HepG2 (cell line): ENCODE data around the gene TPST1. TPM values are rescaled to one million over a fixed set of nuclear protein-coding genes. Genes with fewer than 3 reads are reported as not detected.

ENCODE experiments used
- ATAC-seq: fragments of 200-7000 bp; cut with Tn5 transposase; 3 replicates; pipeline ENCODE4 v1.9.1; 2020; ENCODE audit warnings: mild to moderate bottlenecking, moderate library complexity
- BruUV-seq: library from RNA; stranded (reverse); fragments of 400-500 nt; replicated peaks from 2 replicates; lab custom pipeline; 2021; lab: Mats Ljungman, UMichigan
- CTCF ChIA-PET: fragments of 300-600 bp; formaldehyde crosslinking; extraction: SDS; loops from one replicate; lab custom pipeline; 2021; ENCODE audit warnings: low total read pairs, inconsistent platforms, low intra/inter-chr PET ratio; lab: Yijun Ruan, JAX
- POLR2A ChIA-PET: fragments of 350-600 bp; sonication (Branson Sonifier 250); formaldehyde crosslinking; loops from one replicate; lab custom pipeline; 2020; ENCODE audit warnings: antibody characterized with exemption, inconsistent platforms; lab: Yijun Ruan, JAX
- DNase-seq: peaks from one replicate; pipeline ENCODE4 v3.0.0-alpha.2; 2015; ENCODE audit warnings: low spot score
- FAIRE-seq: peaks from 3 replicates; lab custom pipeline; 2011; peaks lifted over from hg19 to GRCh38; lab: Jason Lieb, UNC
- H2AFZ ChIP-seq: one replicate; pipeline ENCODE4 v1.6.1; 2011; ENCODE audit warnings: low read length, inconsistent platforms
- H3K27ac ChIP-seq: fragments of 300-600 bp; 3 replicates; pipeline ENCODE4 v1.8.0; 2011; ENCODE audit warnings: mixed run types, mild to moderate bottlenecking, mixed read lengths, low read length, inconsistent platforms; ENCODE audit not compliant: insufficient read depth; ENCODE audit errors: extremely low read length
- H3K27me3 ChIP-seq, 2 experiments: fragments of 200-600 bp in 1 of 2; 2 replicates in 1 of 2; 3 replicates in 1 of 2; pipeline versions ENCODE4 v1.6.0 to v1.8.0; 2011; ENCODE audit warnings: low read length in 2 of 2, mild to moderate bottlenecking in 2 of 2, moderate library complexity in 2 of 2, inconsistent platforms in 1 of 2; ENCODE audit not compliant: insufficient read depth in 2 of 2, control insufficient read depth in 1 of 2
- H3K36me3 ChIP-seq, 2 experiments: fragments of 200-600 bp in 1 of 2; replicated peaks in 1 of 2; 2 replicates in 1 of 2; 3 replicates in 1 of 2; pipeline versions ENCODE4 v1.5.1 to v1.8.0; 2011; ENCODE audit warnings: low read length in 2 of 2, inconsistent platforms in 1 of 2; ENCODE audit not compliant: insufficient read depth in 2 of 2, control insufficient read depth in 1 of 2
- H3K4me1 ChIP-seq: 2 replicates; pipeline ENCODE4 v1.5.1; 2012; ENCODE audit warnings: low read length, inconsistent platforms; ENCODE audit not compliant: insufficient read depth
- H3K4me2 ChIP-seq: 2 replicates; pipeline ENCODE4 v1.6.0; 2011; ENCODE audit warnings: low read depth, low read length, inconsistent platforms
- H3K4me3 ChIP-seq, 3 experiments: fragments of 200-600 bp in 1 of 3; sonication (generic), shearing (Covaris generic) in 1 of 3; replicated peaks in 1 of 3; 2 replicates each; pipeline ENCODE4 v1.5.1; 2011 to 2016; ENCODE audit warnings: low read length in 3 of 3, inconsistent platforms in 2 of 3, low read depth in 2 of 3, mild to moderate bottlenecking in 2 of 3, control low read depth in 1 of 3, mixed read lengths in 1 of 3; ENCODE audit not compliant: insufficient read depth in 1 of 3
- H3K79me2 ChIP-seq: one replicate; pipeline ENCODE4 v1.6.1; 2011; ENCODE audit warnings: low read length, inconsistent platforms; ENCODE audit not compliant: insufficient read depth
- H3K9ac ChIP-seq: 2 replicates; pipeline ENCODE4 v1.6.0; 2011; ENCODE audit warnings: mild to moderate bottlenecking, low read depth, low read length, inconsistent platforms; ENCODE audit not compliant: insufficient read depth
- H3K9me3 ChIP-seq: 2 replicates; pipeline ENCODE4 v1.5.1; 2012; ENCODE audit warnings: mild to moderate bottlenecking, low read length
- H4K20me1 ChIP-seq: 2 replicates; pipeline ENCODE4 v1.6.0; 2011; ENCODE audit warnings: inconsistent platforms, mild to moderate bottlenecking, low read length, moderate library complexity; ENCODE audit not compliant: insufficient read depth
- ATF1 ChIP-seq: IDR thresholded peaks from 2 replicates; pipeline ENCODE4 v1.6.1; 2016; ENCODE audit warnings: mild to moderate bottlenecking, control low read depth
- FOXO4 ChIP-seq: sonication (generic); formaldehyde crosslinking; conservative IDR thresholded peaks from 2 replicates; pipeline ENCODE4 v1.8.1; 2023; ENCODE audit warnings: missing genetic modification reagents
- FOXP1 ChIP-seq, 2 experiments: fragments of 450-650 bp in 1 of 2; IDR thresholded peaks; 2 replicates each; pipeline ENCODE4 v1.6.1; 2017 to 2018; ENCODE audit warnings: antibody characterized with exemption in 1 of 2
- HMGA1 ChIP-seq: sonication (generic); formaldehyde crosslinking; conservative IDR thresholded peaks from 2 replicates; pipeline ENCODE4 v1.4.0; 2020; ENCODE audit warnings: missing genetic modification reagents
- LBX2 ChIP-seq: sonication (generic); formaldehyde crosslinking; IDR thresholded peaks from 2 replicates; pipeline ENCODE4 v1.5.0; 2020; ENCODE audit warnings: missing genetic modification reagents, mild to moderate bottlenecking, borderline replicate concordance
- MXD1 ChIP-seq: sonication (generic); formaldehyde crosslinking; IDR thresholded peaks from 2 replicates; pipeline ENCODE4 v1.4.0; 2020; ENCODE audit warnings: mild to moderate bottlenecking, missing genetic modification reagents
- NAIF1 ChIP-seq: sonication (generic); formaldehyde crosslinking; IDR thresholded peaks from 2 replicates; pipeline ENCODE4 v1.5.0; 2020; ENCODE audit warnings: mild to moderate bottlenecking, missing genetic modification reagents, borderline replicate concordance
- PBX3 ChIP-seq: sonication (generic); formaldehyde crosslinking; IDR thresholded peaks from 2 replicates; pipeline ENCODE4 v1.8.1; 2023; ENCODE audit warnings: missing genetic modification reagents, inconsistent platforms, borderline replicate concordance
- POGK ChIP-seq: sonication (generic); formaldehyde crosslinking; conservative IDR thresholded peaks from 2 replicates; pipeline ENCODE4 v1.8.0; 2022; ENCODE audit warnings: mild to moderate bottlenecking, moderate library complexity, missing genetic modification reagents
- REXO4 ChIP-seq: sonication (generic); formaldehyde crosslinking; IDR thresholded peaks from 2 replicates; pipeline ENCODE4 v1.8.0; 2022; ENCODE audit warnings: missing genetic modification reagents, mild to moderate bottlenecking, borderline replicate concordance
- SMC3 ChIP-seq: IDR thresholded peaks from 2 replicates; pipeline ENCODE4 v1.6.1; 2011; ENCODE audit warnings: low read length, improper control_type of control experiment
- THAP9 ChIP-seq: sonication (generic); formaldehyde crosslinking; IDR thresholded peaks from 2 replicates; pipeline ENCODE4; 2020; ENCODE audit warnings: missing genetic modification reagents, mild to moderate bottlenecking, borderline replicate concordance
- ZNF24 ChIP-seq: fragments of 450-650 bp; IDR thresholded peaks from 2 replicates; pipeline ENCODE4 v1.6.1; 2017; ENCODE audit warnings: antibody characterized with exemption, mild to moderate bottlenecking
- ZNF549 ChIP-seq: sonication (generic); formaldehyde crosslinking; IDR thresholded peaks from 2 replicates; pipeline ENCODE4 v1.5.0; 2020; ENCODE audit warnings: missing genetic modification reagents
- WGBS: methylation state at CpG from one replicate; pipeline ENCODE4 v1.1.6; 2017; ENCODE audit warnings: low lambda C conversion rate; 5-methylcytosine and 5-hydroxymethylcytosine counted together
- in situ Hi-C: cut with HindIII; loops from 2 replicates; pipeline ENCODE4 v1.10.0; 2017; ENCODE audit warnings: low pct_unique_long_range_greater_than_20kb; ENCODE audit not compliant: extremely low pct_ligation_motif_present
- intact Hi-C: fragments of 100-400 bp; cut with micrococcal nuclease; formaldehyde crosslinking; loops from one replicate; pipeline ENCODE4 v1.10.0; 2022; ENCODE audit not compliant: unreplicated experiment
- polyA plus RNA-seq, 8 experiments: library from polyadenylated mRNA; depleted of rRNA in 3 of 8; stranded (reverse) in 7 of 8; unstranded in 1 of 8; fragments of >200 nt; fragmentation: Illumina TruSeq in 4 of 8; extraction: Trizol in 4 of 8; gene quantifications; 2 replicates each; pipeline versions ENCODE4 v1.2.1 to v1.2.3, GENCODE V29; 2011 to 2016; ENCODE audit warnings: low read depth in 4 of 8, missing spikeins in 1 of 8, mixed read lengths in 1 of 8; ENCODE audit not compliant: insufficient read depth in 1 of 8
- total RNA-seq, 5 experiments: library from RNA; depleted of rRNA; stranded (reverse); fragments of >200 nt; fragmentation: Illumina TruSeq; extraction: Trizol; gene quantifications; 2 replicates each; pipeline ENCODE4 v1.2.3, GENCODE V29; 2016; ENCODE audit warnings: low read depth in 1 of 5

Gene TPST1
- total and polyA plus RNA-seq, 2 of the 13 experiments (the other 11 are each of a cell fraction or from before 2014, with no cell fraction given) = 24.3 to 34.1 TPM

- TF ChIP-seq HMGA1 (CRISPR knock-in tag) (no peak), FOXO4 (no peak)
Measured at GRCh38 chr7:66277492-66277891, 72.4 kb downstream of the TPST1 start (continued).

GRCh38 chr7:66279912-66280311 is 74.8 kb downstream of the TPST1 start:
- H3K4me2 ChIP-seq = no peak overlapping the region
- ATAC-seq = no peak
- BruUV-seq = no TSS peak
- WGBS = 100% methylated on average over 4 of the region's 7 CpGs
- H3K79me2 ChIP-seq = peaks cover 25% of the 10 kb centered on the region
- H3K27me3 ChIP-seq = no peaks in the 10 kb centered on the region
- H3K9me3 ChIP-seq = no peaks in the 10 kb centered on the region
- no peaks in the 10 kb centered on the region for H3K36me3 ChIP-seq
- no peak for TF ChIP-seq POGK (CRISPR knock-in tag)
- no peak for TF ChIP-seq MXD1 (CRISPR knock-in tag)
- no peak for TF ChIP-seq NAIF1 (CRISPR knock-in tag)
- TF ChIP-seq THAP9 (CRISPR knock-in tag) = no peak
- no peak for TF ChIP-seq ZNF549 (CRISPR knock-in tag)
- TF ChIP-seq PBX3 (CRISPR knock-in tag) = no peak
- TF ChIP-seq ZNF24 = no peak
- TF ChIP-seq SMC3 = no peak
- TF ChIP-seq REXO4 (CRISPR knock-in tag) = no peak
- TF ChIP-seq ATF1 (CRISPR knock-in tag) = no peak
- no peak for TF ChIP-seq LBX2 (CRISPR knock-in tag)
- no peak for TF ChIP-seq FOXP1 (IDR thresholded peaks at IDR 0.05)
- no peak for TF ChIP-seq FOXP1 (CRISPR knock-in tag; IDR thresholded peaks at IDR 0.05)
- H4K20me1 ChIP-seq = no peaks in the 10 kb centered on the region
- ChIA-PET CTCF (no interaction called here), POLR2A (no interaction called here)
- peaks cover 23% of the 10 kb centered on the region for H3K4me1 ChIP-seq
- no peak overlapping the region for H3K4me3 ChIP-seq
- no peak overlapping the region for H3K27ac ChIP-seq
- no peak for FAIRE-seq
- H3K9ac ChIP-seq = no peak overlapping the region
- no peak overlapping the region for H2AFZ ChIP-seq
- intact Hi-C loops (no loop called here), in situ Hi-C loops (no loop called here)
- DNase-seq = no peak
